Upper lobe of left lung (tissue), 4 donors: Measurements from ENCODE around the gene ISL2.

Source experiments
- CTCF ChIP-seq, 6 experiments: fragments of 450-650 bp in 4 of 6; fragments of 200-600 bp in 2 of 6; sonication (generic) in 2 of 6; IDR thresholded peaks; one replicate each; pipeline ENCODE4 v1.5.1; 2016 to 2019; ENCODE audit warnings: antibody characterized with exemption in 6 of 6
- EP300 ChIP-seq, 4 donors: sonication (generic); formaldehyde crosslinking; IDR thresholded peaks; one replicate each; pipeline ENCODE4 v1.5.1; 2017; ENCODE audit warnings: antibody characterized with exemption in 4 of 4, control low read depth in 2 of 4
- POLR2A ChIP-seq, 4 donors: fragments of 450-650 bp; IDR thresholded peaks; one replicate each; pipeline ENCODE4 v1.5.1; 2016 to 2017; ENCODE audit warnings: antibody characterized with exemption in 4 of 4, mild to moderate bottlenecking in 2 of 4
- POLR2AphosphoS5 ChIP-seq, 2 donors: sonication (generic); formaldehyde crosslinking; IDR thresholded peaks; one replicate each; pipeline ENCODE4 v1.5.1; 2017; ENCODE audit warnings: antibody characterized with exemption in 2 of 2

DNA sequence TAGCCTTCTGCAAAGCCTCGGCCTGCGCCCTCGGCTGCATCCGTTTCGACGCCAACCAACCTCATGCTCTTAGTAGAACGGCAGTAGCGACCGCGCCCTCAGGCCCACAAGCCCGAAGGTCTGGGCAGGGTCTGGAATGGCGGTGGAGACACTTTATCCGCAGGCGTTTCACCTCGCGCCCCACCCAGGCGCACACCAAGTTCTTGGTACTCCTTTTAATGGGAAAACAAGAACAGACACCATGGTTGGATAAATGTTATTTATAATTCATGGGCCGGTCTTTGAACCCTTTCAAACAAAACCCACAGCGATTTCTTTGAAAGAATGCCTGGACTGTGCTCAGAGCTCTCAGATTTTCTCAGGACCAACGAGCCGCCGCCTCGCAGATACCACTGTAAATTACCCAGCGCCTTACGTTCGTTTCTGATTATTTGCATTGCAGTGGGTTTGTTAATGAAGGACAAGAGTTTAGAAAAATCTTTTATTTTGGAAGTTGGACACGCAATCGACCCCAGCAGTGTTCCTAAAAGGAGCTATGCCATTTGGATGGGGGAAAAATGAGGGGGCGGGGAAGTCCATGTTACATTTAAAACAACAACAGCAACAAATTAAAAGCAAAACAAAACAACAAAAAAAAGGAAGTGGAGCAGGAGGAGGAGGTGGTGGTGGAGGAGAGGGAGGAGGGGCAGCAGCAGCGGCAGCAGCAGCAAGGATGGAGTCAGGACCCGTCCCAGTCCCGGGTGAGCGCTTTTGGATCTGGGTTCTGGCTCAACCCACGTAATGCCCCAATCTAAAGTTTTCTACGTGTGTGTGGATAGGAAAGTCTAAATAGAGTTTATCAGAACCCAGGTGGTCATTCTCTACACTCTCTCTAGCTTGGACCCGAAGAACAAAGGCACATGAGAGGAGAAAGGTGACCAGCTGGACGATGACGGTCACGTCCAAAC, 993 bp upstream of the ISL2 start:
- TF ChIP-seq CTCF (IDR thresholded peaks at IDR 0.05) (no peak), POLR2A (IDR thresholded peaks at IDR 0.05) (no peak), POLR2AphosphoS5 (IDR thresholded peaks at IDR 0.05) (no peak), EP300 (IDR thresholded peaks at IDR 0.05) (no peak)
